D721Med (cell line): ENCODE measurements around the gene HIVEP3.

Source experiments
- DNase-seq: peaks from one replicate; pipeline ENCODE4 v3.0.0; 2011; ENCODE audit warnings: low spot score; ENCODE audit not compliant: insufficient read length
- FAIRE-seq: peaks from 2 replicates; lab custom pipeline; 2011; peaks lifted over from hg19 to GRCh38; lab: Jason Lieb, UNC
- CTCF ChIP-seq: IDR thresholded peaks from 2 replicates; pipeline ENCODE4 v1.5.1; 2012; ENCODE audit warnings: mild to moderate bottlenecking, control low read depth; ENCODE audit not compliant: insufficient read depth; ENCODE audit errors: missing control alignments

The HIVEP3 gene

DNA sequence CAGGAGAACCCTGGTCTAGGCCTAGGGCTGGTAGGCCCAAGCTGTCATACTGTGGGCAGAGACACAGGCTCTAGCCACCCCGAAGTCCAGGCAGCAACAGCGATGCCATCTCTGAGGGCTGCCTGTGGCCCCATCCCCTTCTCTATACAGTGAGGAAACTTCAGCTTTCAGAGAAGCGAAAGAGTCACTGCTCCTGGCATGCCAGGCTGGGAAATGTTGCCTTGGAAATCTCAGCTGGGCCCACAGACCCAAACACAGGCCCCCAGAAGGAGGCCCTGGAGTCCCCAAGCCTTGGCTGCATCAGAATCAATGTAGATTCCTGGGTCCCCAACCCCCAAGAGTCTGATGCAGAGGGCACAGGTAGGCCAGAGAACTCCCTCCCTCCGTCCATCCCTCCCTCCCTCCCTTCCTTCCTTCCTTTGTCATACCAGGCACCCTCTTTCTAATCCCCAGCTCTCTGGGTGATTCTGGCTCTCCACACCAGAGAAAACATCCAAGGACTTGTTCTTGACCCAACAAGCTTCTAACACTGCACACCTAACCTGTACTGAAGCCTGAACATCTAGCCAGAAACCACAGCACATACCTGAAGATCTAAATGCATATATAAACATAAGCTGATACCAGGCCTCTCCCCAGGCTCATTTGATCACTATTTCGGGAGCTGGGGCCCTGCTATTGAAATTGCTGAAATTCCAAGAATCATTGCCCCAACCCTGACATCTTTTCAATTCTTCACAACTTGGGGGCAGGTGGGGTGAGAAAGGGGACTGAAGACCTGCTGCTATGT is 291.0 kb downstream of the HIVEP3 start:
- no peak for TF ChIP-seq CTCF
- no peak for DNase-seq
- no peak for FAIRE-seq

DNA sequence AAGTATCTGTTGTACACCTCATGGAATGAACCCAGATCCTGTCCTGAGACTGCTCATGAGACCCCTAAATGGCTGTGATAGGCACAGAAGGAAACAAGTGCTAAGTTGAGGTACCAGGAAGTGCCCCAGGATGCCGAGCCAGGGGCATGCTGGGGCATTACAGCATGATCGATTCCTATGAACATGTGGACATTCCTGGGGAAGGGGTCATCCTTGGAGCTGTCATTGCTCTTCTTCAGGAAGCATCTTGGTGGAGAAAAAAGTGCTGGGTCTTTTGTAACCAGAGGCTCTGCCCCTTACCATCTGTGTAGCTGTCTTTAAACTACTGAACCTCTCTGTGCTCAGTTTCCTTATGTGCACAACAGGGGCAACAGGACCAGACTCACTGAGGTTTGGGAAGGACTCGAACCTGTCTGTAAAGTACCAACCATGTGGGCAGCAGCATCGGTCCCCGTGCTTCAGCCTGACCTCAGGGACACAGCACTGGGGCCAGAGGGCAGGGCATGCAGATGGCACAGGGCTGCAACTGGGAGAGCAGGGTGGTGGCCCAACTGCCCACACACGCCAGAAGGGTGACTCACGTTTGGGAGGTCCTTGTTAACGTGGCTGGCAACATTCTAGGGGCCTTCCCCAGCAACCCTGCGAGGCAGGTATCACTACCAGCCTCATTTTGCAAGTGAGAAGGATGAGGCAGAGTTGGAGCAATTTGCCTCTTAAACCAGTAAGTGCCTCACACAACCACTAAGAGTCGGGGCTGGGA is 291.9 kb downstream of the HIVEP3 start:
- FAIRE-seq (no peak), DNase-seq (no peak)
- TF ChIP-seq CTCF: no peak

- no peak for TF ChIP-seq CTCF
- no peak for FAIRE-seq
- DNase-seq: no peak
Observed at GRCh38 chr1:41626146-41626545, 292.6 kb downstream of the HIVEP3 start.

GRCh38 chr1:41623736-41624135 is 295.0 kb downstream of the HIVEP3 start:
- FAIRE-seq (no peak), DNase-seq (no peak)
- TF ChIP-seq CTCF: no peak

DNA sequence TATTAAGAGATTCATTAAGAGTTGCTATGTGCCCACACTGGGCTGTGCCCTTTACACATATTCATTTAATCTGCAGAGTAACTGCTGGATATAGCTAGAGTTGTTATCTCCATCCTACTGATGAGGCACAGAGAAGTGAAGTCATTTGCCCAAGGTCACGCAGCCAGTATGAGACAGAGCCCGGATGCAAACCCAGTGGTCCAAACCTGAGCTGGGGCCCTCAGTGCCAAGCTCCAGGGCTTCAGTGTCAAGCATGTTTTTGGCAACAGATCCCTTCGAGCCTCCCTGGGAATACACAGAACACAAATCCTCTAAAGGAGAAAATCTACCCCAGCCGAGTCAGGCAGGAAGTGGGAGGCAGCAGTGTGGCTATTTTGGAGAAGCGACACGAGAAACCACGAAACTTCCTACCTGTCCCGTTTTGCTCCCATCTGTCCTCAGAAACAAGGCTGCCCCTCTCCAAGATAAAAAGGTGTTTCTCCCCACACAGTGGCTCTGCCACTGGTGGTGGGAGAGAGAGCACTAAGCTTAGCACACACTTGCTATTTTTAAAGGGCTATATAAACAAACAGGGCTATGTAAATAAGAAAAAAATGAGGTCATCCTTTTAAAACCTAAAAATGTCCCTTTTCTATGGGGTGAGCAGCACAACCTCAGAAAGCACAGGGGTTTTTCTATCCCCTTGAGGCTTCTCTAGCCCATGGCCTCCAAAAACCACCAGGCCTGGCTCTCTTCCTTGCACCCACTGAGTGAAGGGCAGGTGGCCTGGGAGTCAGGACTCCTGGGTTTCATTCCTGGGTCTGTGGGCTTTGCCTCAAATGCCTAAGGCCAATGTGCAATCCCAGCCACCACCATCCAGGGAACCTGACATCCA is 295.6 kb downstream of the HIVEP3 start:
- FAIRE-seq (no peak), DNase-seq (no peak)
- TF ChIP-seq CTCF: no peak

DNA sequence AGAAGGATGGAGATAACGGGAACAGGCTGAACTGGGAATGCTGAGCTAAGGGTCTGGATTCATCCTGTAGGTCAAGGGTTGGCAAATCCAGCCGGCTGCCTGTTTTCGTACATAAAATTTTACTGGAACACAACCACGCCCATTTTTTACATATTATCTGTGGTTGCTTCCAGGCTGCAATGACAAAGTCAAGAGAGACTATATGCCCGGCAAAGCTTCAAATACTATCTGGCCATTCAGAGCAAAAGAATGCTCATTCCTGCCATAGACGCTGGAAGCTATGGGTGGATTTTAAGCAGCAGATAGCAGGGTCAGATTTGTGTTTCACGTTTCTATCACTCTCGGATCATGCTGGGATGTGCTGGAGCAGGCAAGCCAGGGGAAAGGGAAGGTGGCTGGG is 296.3 kb downstream of the HIVEP3 start:
- no peak for TF ChIP-seq CTCF
- FAIRE-seq: no peak
- no peak for DNase-seq
